ENCODE measurements around the gene SSR1. TPM values are rescaled to one million over a fixed set of nuclear protein-coding genes. Genes with fewer than 3 reads are reported as not detected.
"Not testable (repeated sequence)": the region's sequence is repeated elsewhere in the genome, so short reads cannot be mapped to it uniquely, and the experiment has no call there.

The SSR1 gene
- polyA plus RNA-seq (ENCODE audit: insufficient read length), result 134 TPM
- long read RNA-seq, donor 1, full-length matches to known transcripts, result 28 of 41 reads
- long read RNA-seq, donor 1, partial matches to known transcripts, result 13 of 41 reads
- long read RNA-seq, donor 1, other reads (novel, unspliced or antisense), result 0 of 41 reads
- long read RNA-seq, donor 2, full-length matches to known transcripts, result 41 of 41 reads
- long read RNA-seq, donor 2, partial matches to known transcripts, result 0 of 41 reads
- long read RNA-seq, donor 2, other reads (novel, unspliced or antisense), result 0 of 41 reads
- long read RNA-seq, donor 3, full-length matches to known transcripts, result 12 of 12 reads
- long read RNA-seq, donor 3, partial matches to known transcripts, result 0 of 12 reads
- long read RNA-seq, donor 3, other reads (novel, unspliced or antisense), result 0 of 12 reads
- long read RNA-seq, donor 4, full-length matches to known transcripts, result 4 of 4 reads
- long read RNA-seq, donor 4, partial matches to known transcripts, result 0 of 4 reads
- long read RNA-seq, donor 4, other reads (novel, unspliced or antisense), result 0 of 4 reads
- long read RNA-seq, donor 5, full-length matches to known transcripts, result 36 of 92 reads
- long read RNA-seq, donor 5, partial matches to known transcripts, result 56 of 92 reads
- long read RNA-seq, donor 5, other reads (novel, unspliced or antisense), result 0 of 92 reads
- long read RNA-seq, donor 6, full-length matches to known transcripts, result 26 of 26 reads
- long read RNA-seq, donor 6, partial matches to known transcripts, result 0 of 26 reads
- long read RNA-seq, donor 6, other reads (novel, unspliced or antisense), result 0 of 26 reads
- long read RNA-seq, donor 7, full-length matches to known transcripts, result 40 of 46 reads
- long read RNA-seq, donor 7, partial matches to known transcripts, result 6 of 46 reads
- long read RNA-seq, donor 7, other reads (novel, unspliced or antisense), result 0 of 46 reads
- long read RNA-seq, donor 8, full-length matches to known transcripts, result 6 of 6 reads
- long read RNA-seq, donor 8, partial matches to known transcripts, result 0 of 6 reads
- long read RNA-seq, donor 8, other reads (novel, unspliced or antisense), result 0 of 6 reads

DNA sequence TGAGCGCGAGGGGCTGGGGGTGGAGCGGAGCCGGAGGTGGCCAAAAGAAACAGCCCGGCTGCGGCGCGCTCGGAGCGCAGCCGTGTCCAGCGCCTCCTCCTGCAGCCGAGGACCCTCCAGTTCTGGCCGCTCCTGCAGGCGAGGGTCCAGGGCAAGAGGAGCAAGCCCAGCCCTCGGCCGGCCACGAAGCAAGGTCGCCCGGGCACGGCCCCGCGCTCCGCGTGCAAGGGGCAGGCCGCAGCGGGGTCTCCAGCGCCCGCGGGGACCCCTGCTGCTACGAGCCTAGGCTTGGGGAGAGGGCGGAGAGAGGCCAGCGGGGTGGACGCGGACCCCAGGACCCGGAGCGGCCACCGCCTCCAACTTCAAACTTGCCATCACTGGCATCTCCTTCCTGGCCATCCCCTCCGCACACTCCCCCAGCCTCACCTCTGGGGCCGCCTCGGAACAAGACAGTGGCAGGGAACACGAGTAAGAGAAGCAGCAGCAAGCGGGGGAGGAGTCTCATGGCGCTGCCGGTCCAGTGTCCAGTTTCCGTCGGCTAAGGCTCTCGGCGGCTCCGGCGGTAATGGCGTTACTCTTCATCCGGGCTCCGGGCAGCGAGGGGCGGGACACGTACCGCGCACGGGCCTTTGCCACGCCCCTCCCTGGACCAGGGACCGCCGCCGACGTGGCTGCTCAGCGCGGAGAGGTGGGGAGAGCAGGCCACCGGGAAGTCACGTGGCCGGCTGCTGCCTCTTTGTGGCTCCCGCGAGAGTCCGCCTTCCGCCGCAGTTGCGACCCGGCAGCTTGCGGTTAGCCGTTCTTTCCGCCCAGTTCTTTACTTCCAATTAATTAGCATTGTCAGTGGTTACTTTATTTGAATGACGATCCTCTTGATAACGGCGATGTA lies at the start of gene SSR1:
TSS of gene SSR1 (minus strand) at position 584 of the 889 bp plus-strand sequence. CDS start at position 505, 79 bp downstream.
- peak; percentile 96 for DNase-seq

DNA sequence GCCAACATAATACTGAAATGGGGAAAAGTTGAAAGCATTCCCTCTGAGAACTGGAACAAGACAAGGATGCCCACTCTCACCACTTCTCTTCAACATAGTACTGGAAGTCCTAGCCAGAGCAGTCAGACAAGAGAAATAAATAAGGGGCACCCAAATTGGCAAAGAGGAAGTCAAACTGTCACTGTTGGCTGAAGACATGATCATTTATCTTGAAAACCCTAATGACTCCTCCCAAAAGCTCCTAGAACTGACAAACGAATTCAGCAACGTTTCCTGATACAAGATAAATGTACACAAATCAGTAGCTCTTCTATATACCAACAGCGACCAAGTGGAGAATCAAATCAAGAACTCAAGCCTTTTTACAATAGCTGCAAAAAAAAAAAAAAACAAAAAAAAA lies 38.9 kb upstream of the SSR1 start:
- not testable (repeated sequence) for DNase-seq

DNA sequence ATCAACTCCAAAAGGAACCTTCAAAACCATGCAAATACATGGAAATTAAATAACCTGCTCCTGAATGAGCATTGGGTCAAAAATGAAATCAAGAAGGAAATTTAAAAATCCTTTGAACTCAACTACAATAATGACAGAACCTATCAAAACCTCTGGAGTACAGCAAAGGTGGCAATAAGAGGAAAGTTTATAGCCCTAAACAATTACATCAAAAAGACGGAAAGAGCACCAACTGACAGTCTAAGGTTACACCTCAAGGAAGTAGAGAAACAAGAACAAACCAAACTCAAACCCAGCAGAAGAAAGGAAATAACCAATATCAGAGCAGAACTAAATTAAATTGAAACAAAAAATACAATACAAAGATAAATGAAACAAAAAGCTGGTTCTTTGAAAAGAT lies 37.6 kb upstream of the SSR1 start:
- DNase-seq, result not testable (repeated sequence)

DNA sequence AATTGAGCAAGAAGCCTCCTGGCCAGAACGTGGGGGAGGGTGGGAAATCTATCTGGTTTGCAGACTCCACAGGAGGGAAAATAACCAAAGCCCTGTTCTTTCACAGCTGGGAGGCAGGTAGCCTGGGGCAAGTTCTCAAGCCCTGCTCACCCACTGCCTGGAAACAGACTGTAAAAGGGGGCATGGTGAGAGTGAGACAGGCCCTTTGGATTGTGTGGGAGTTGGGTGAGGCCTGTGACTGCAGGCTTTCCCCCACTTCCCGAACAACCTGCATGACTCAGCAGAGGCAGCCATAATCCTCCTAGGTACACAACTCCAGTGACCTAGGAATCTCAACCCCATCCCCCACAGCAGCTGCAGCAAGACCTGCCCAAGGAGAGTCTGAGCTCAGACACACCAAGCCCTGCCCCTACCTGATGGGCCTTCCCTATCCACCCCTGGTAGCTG lies 34.6 kb upstream of the SSR1 start:
- not testable (repeated sequence) for DNase-seq

DNA sequence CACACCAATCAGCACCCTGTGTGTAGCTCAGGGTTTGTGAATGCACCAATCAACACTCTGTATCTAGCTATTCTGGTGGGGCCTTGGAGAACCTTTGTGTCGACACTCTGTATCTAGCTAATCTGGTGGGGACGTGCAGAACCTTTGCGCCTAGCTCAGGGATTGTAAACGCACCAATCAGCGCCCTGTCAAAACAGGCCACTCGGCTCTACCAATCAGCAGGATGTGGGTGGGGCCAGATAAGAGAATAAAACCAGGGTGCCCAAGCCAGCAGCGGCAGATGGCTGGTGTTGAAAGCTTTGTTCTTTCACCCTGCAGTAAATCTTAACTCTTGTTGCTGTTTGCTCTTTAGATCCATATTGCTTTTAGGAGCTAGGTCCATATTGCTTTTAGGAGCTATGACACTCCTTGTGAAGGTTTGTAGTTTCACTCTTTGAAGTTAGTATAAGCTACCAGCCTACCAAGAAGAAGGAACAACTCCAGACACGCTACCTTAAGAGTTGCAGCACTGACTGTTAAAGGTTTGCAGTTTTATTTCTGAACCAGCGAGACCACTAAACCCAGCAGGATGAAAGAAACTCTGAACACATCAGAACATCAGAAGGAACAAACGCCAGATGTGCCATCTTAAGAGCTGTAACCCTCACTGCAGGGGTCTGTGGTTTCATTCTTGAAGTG lies 31.9 kb upstream of the SSR1 start:
- not testable (repeated sequence) for DNase-seq

DNA sequence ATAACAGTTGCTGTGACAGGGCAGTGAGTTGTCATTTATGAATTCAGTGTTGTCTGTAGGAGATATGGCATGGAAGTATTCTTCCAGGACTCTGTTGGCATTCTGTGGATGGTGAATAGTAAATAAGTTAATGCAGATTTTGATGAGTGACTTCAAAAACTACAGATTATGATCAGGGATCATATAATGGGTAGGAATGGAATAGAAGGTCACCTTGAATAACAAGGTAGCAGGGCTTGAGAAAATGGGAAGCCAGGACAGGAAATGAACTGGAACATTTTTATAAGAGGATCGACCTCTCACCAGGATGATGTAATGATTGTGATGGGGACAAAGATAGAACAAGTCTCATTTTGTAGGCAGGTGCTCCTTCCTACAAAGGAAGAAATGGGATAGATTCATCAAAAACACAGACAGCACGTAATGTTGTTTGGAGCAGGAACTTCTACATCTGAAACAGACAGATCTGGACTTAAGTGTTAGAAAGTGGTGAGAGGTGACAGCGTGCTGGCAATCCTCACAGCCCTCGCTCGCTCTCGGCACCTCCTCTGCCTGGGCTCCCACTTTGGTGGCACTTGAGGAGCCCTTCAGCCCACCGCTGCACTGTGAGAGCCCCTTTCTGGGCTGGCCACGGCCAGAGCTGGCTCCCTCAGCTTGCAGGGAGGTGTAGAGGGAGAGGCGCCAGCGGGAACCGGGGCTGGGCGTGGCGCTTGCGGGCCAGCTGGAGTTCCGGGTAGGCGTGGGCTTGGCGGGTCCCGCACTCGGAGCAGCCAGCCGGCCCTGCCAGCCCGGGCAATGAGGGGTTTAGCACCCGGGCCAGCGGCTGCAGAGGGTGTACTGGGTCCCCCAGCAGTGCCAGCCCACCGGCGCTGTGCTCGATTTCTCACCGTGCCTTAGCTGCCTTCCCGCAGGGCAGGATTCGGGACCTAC lies 30.8 kb upstream of the SSR1 start:
- no peak for DNase-seq

DNA sequence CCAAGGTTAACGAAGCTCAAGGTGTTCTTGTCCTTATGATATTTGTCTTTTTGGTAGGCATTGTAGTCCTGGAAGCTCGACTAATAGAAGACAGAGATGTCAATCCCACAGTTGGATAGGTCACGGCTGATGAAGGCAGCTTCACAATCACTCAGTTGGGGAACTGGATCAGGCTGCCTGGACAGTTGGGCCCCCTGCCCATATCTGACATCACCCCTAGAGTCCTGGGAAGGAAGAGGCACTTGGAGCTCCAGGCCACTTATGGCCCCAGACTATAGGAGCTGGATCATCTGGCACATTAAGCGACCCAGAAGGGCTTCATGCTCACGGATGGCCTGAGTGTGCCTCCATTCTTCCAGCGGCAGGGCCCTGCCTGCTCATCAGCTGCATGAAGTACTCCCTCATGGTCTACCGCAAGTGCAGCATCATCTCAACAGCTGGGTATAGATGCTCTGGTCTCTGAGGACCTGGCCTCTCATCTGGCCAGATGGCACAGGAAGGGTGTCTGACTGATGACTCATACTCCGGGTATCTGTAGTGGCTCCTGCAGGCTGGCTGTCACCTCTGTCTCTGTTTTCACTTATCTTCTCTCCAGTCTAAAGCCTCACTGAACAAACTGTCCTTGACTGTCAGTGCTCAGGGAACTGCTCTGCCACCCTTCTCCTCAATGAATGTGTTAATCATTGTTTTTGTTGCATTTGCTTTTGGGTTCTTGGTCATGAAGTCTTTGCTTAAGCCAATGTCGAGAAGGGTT lies 29.2 kb upstream of the SSR1 start:
- DNase-seq, result no peak

DNA sequence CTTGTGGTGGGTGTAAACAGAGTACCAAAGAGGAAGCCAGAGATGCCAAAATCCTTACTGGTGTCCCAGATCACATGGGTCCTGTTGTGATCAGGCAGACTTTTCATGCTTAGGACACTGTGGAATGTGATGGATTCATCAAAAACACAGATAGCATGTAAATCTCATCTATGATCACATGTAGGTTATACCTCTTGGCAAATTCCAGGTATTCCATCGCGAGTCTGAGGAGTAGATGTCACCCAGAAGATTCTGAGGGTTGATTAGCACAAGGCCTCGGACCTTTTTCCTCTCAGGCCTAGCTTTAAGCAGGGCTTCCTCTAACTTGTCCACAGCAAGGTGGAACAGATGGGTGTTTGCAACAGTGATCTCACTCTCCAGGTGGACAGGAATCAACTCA lies 28.3 kb upstream of the SSR1 start:
- DNase-seq, result no peak

DNA sequence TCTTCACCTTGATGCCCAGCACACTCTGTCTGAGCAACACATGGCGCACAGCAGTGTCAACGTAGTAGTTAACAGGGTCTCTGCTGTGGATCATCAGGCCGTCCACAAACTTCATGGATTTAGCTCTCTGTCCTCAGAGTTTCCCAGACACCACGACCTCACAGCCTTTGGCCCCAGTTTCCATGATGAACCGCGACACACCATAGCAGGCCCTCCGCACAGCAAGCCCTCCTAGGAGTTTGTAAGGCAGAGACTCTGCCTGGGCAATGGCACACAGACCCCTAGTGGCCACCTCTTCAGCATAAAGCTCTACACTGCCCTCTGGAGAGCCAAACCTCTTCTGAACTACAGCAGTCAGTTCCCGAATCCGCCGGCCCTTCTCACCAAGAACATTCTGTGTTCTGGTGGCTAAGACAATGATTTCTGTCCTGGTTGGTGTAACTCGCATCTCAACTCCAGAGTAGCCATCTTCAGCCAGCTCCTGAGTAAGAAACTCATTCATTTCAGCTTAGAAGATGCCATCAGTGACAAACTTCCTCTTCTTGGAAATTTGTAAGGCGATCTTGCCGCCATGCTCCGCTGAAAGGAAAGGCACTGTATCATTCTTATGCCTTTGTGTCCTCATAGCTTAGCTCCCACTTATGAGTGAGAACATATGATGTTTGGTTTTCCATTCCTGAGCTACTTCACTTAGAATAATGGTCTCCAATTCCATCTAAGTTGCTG lies 26.2 kb upstream of the SSR1 start:
- DNase-seq, result not testable (repeated sequence)

DNA sequence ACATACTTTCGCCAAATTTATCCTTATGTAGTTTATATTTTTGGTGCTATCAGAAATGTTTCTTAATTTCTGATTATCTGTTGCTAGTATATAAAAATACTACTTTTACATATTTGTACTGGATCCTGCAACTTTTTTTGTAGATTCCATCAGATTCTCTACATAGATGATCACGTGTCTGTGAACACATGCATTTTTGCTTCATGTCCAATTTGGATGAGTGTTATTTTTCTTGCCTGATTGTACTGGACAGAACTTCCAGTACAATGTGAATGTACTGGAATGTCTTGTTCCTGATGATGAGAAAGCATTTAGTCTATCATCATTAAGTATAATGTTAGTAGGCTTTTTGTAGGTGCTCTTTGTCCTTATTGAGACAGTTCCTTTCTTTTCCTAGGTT lies 25.0 kb upstream of the SSR1 start:
- DNase-seq, result no peak

DNA sequence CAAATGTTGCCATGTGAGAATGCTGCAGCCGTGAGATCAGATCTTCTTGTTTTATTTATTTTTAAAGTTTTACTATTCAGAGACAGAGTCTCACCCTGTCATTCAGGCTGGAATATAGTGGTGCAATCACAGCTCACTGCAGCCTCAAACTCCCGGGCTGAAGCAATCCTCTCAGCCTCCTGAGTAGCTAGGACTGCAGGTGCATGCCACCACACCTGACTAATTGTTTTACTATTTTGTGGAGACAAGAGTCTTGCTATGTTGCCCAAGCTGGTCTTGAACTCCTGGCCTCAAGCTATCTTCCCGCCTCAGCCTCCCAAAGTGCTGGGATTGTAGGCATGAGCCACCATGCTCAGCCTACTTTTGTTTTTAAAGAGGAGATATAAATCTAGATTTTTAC lies 22.5 kb upstream of the SSR1 start:
- no peak for DNase-seq

DNA sequence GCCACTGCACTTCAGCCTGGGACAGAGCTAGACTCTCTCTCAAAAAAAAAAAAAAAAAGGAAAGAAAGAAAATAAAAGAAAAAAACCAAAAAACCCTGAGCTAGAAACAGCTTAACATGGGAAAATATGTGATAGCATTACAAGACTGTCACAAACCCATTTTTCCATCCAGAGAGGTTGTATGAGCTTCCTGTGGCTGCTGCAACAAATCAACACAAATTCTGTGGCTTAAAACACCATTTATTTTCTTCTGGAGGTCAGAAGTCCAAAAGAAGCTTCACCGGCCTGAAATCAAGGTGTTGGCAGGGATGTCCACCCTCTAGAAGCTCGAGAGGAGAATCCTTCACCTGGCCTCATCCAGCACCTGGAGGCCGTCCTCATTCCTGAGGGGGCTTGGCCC lies 21.7 kb upstream of the SSR1 start:
- DNase-seq, result no peak

DNA sequence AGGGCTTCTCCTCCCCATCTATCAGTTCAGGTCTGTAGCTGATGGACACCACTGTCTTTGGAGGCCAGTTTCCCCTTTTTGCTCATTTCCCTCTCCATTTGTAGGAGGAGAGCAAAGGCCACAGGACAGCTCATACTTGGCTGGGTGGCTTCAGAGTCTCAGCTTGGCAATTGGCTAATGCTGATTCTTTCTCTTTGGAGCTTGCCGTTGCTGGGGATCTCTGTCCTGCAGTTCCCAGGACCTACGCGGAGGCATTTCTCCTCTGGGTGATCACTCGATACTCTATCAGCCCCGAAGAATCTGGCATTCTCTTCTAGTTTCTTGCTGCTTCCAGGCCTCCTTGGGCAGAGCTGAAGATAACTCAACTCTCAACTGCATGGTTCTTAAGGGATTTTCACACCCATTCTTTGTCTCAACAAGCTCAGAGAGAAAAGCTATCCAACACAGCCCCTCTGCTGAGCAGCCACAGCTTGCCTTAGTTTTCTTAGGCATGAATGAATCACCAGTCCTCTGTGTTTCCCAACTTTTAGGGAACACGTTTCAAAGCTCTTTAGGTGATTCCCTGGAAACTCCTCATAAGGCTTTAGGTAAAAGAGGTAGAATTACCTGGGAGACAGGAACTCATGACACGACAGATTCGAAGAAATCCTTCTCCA lies 19.2 kb upstream of the SSR1 start:
- no peak for DNase-seq

DNA sequence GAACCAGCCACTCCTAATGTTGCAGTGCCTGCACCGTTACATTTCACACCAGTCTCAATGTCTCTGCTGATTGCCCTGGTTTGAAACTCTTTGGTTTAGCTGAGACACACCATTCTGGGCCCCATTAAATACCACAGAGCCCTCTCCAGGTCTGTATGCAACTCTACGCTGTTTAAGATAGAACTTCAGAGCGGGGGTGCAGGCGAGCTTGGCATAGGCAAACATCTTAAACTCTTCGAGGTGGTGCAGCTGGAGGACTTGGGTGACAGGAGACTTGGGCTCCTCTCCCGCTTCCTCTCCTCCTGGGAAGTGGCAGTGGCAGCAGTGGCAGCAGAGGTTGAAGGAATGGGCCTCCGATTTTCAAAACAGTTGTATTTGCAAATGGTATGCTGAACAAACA lies 18.5 kb upstream of the SSR1 start:
- DNase-seq, result no peak

DNA sequence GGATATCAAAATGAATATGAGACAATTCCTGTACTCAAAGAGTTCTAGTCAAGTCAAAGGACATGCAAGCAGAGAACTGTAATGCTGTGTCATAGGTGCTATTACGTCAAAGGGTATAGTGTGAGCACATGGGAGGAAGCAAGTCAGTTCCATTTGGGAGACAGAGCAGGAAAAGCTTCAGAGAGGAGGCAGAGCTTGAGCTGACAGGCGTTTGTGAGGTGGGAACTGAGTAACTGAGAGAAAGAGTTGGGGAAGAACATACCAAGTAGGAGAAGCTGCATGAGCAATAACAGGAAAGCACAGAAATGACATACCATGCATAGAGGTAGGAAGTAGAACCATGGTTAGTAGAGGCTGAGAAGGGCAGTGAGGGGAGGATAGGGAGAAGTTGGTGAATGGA lies 15.2 kb upstream of the SSR1 start:
- DNase-seq, result no peak

DNA sequence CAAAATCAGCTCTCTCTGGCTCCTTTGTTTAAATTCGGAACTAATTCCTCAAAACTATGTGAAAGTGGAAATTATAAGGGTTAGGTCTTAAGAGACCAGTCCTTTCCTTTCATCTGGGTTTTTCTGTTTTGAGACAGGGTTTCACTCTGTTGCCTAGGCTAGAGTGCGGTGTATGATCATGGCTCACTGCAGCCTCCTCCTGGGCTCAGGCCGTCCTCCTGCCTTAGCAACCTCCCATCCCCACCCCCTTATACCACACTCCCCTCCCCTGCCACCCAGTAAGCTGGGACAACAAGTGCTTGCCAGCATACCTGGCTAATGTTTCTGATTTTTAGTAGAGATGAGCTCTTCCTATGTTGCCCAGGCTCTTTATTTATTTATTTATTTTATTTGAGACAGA lies 12.8 kb upstream of the SSR1 start:
- no peak for DNase-seq

DNA sequence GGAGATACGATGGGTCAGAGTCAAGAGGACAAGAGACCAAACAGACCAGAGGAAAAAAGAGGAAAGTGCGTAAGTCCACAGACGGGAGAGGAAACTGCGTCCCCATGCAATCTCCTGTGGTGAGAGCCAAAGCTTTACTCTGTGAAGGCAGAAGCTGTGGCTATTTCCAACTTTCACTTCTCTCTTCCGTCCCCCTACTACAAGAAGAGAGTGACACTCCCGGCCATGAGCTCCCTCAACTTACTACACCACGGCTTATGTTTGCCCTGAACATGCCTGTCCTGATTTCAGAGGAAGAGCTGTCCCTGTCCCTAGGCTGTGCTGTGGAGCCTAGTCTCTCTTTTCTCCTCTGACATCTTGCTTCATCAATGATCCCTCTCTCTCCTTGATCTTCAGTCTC lies 11.5 kb upstream of the SSR1 start:
- DNase-seq, result no peak

DNA sequence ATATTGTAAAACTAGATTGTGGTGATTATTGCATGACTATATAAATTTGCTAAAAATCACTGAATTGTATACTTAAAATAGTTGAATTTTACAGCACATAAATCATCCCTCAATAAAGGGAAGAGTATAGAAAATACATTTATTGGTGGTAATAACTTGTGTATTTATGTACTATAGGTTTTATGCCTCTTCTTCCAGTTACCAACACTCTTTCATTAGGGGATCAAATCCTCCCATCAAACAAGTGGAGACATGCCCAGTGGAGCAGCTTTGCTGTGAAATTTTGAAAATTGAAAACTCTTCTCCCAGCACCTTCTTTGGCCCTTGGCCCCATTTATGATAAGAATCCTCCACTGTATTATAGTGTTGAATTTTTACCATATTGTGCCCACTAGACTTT lies 10.1 kb upstream of the SSR1 start:
- no peak for DNase-seq

All from left kidney (tissue), 8 donors.